ENCODE measurements around the gene MACO1.
"Not testable (repeated sequence)": the region's sequence is repeated elsewhere in the genome, so short reads cannot be mapped to it uniquely, and the experiment has no call there.

Gene MACO1

DNA sequence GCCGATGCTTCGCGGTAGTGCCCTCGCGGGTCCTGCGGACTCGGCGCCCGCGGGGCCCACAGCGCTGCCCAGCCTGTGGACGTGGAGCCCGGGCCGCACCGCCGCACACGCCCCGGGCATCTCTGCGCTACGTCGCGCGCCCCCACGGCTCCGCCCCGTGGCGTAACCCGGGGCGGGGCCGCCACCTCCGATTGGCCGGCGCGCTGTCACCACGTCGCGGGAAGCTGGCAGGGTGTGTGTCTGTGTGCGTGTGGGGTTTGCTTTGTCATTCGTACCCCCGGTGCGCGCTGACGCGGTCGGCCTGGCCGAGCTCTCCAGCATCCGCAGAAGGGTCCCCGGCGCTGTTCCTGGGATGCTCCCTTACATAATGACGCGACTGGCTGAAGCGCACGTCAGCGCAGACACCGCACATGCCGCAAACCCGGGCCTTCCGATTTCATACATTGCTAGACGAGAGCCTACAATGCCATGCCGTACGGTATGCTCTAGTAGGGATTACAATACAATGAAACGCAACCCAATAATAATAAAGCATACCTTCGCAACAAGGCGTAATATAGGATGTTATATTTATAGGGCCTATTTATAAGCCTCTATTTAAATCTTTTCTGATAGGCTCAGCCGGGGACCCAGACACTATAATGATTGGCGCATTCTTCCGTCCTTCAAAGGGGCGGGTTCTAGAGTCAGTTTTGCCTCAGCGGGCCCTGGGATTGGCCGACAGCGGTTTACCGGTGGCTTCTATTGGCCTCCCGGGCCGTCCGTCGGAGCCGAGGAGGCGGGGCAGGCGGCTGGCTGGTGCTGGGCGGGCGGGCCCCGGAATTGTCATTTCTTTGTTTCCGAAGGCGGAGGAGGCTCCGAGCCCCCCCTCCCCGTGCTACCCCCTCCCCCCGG, at the start of gene MACO1:
Gene MACO1 (plus strand): TSS at position 825 of the 894 bp plus-strand sequence. CDS start 202 bp downstream, outside the sequence.
- peak; percentile 98 for DNase-seq (ENCODE audit: low spot score)

GRCh38 chr1:25382543-25382942, 48.2 kb upstream of the MACO1 start:
- DNase-seq (ENCODE audit: low spot score), result not testable (repeated sequence)

DNA sequence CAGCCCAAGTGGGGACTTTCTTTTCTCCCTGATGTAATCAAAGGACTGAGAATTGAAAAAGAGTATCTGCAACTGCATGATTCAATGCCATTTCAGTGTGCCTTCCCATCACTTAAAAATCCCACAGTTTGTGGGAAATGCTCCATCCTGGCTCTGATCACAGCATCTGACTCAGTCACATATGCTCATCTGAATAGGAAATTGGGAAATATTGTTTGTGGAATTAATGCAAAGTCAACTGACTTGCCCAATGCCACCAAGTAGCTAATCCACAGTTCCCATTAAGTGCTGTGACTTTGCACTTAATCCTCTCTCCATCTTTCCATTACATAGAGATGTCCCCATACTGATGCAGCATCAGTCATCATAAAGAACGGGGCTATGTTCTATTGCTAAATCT, 47.6 kb upstream of the MACO1 start:
- not testable (repeated sequence) for DNase-seq (ENCODE audit: low spot score)

DNA sequence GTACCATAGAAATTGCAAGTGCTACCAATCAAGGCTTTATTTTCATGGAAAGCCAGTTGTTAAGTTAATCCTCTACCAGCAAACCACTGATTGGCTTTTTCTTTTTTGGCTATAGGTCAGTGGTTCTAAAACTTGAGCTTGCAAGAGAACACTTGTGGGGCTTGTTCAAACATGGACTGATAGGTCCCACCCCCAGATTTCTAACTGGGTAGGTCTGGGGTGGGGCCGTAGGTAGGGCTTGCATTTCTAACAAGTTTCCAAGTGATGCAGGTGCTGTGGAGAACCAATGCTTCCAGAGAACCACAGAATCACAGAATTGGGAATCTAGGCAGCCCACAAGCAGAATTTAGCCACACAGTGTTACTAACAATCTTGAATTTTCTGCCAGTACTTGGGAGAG, 46.8 kb upstream of the MACO1 start:
- not testable (repeated sequence) for DNase-seq (ENCODE audit: low spot score)

DNA sequence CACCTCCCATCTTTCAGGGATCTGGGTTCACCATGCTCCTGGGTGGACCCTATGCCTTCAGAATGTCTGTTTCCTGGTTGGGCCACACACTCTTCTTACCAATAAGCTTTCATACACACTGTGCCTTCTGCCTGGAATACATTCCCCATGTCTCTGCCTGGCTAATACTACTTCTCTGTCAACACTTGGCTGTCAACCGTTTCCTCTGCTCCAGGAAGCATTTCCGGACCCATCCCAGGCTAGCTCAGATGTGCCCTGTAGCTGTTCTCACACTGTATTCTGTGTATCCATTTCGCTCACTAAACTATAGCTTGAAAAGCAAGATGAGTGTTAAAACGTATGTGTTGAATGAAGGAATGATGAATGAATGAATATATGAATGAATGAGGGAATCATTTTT, 43.6 kb upstream of the MACO1 start:
- not testable (repeated sequence) for DNase-seq (ENCODE audit: low spot score)

GRCh38 chr1:25388691-25389090, 42.0 kb upstream of the MACO1 start:
- DNase-seq (ENCODE audit: low spot score), result not testable (repeated sequence)

DNA sequence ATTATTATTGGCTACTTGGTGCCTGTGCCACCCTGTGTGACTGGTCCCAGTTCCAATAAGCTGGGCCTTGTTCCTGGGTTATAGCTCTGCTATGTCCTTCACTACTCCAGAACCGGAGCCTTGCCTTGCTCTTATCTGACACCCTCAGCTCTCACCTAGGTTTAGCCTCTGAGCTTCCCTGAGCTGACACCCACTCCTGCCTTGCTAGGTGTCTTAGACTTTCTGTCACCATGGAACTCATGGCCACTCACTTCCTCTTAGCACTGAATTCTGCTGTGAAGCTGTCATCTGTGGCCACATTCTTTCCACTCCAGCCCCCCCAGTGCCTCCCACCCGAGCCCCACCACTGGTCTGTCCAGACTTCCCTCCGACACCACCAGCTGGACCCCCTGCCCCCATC, 41.0 kb upstream of the MACO1 start:
- DNase-seq (ENCODE audit: low spot score), result not testable (repeated sequence)

- DNase-seq (ENCODE audit: low spot score), result no peak
Observed at GRCh38 chr1:25392841-25393240, 37.9 kb upstream of the MACO1 start.

DNA sequence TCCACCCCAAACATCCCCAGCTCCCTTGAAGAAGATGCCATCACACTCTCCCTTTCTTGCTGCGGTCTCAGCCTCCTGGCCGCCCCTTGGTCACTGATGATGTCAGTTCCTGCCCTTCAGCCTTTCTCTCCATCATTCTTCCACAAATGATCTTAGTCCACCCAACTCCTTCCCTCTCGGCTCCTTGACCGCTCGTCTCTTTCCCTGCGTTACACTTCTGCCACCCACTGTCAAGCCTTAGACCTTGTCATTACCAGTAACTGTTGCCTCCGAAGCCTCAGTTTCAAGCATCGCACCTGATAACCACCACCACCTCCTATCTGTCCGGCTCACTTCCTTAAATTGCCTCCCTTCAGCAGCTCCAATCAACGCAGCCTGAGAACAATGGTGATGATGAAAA, 33.1 kb upstream of the MACO1 start:
- not testable (repeated sequence) for DNase-seq (ENCODE audit: low spot score)

DNA sequence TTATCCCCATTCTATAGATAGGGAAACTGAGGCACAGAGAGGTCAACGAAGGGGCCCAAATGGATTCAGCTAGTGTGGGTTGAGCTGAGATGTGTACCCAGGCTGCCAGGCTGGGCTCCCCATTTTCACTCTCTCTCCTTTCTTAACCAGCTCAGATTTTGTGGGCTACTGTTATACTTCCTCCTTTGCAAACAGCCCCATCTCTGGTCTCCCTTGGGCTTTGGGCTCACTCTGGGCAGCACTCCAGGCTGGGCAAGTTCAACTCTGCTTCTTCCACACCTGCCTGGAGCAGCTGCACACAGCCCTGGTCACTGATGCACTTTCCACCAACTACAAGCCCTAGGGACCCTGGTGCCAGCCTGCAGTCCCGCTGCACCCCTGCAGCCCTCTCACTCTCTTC, 32.6 kb upstream of the MACO1 start:
- DNase-seq (ENCODE audit: low spot score), result not testable (repeated sequence)

- DNase-seq (ENCODE audit: low spot score), result not testable (repeated sequence)
Observed at GRCh38 chr1:25402947-25403803, 27.5 kb upstream of the MACO1 start.

GRCh38 chr1:25405731-25406305, 24.9 kb upstream of the MACO1 start:
- not testable (repeated sequence) for DNase-seq (ENCODE audit: low spot score)

DNA sequence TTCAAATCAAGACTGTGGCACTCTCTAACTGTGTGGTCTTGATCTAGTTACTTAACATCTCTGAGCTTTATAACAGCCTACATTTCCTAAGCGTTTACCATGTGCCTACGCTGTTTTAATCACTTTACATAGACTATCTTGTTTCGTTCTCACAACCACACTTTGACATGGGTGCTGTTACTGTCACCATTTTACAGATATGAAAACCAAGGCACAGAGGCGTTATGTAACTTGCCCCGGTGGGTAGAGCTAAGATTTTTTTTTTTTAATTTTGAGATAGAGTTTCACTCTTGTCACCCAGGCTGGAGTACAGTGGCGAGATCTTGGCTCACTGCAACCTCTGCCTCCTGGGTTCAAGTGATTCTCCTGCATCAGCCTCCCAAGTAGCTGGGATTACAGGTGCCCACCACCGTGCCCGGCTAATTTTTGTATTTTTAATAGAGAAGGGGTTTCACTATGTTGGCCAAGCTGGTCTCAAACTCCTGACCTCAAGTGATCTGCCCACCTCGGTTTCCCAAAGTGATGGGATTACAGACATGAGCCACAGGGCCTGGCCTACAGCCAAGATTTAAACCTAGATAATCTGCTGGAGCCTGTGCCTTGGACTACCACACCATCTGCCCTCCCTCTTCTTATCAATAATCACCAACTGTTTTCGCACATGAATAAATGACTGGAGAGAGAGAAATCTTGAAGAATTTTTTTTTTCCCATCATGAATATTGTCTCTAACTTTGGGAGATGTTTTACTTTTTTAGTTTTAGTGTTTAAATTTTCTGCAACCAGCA, 20.9 kb upstream of the MACO1 start:
- not testable (repeated sequence) for DNase-seq (ENCODE audit: low spot score)

- not testable (repeated sequence) for DNase-seq (ENCODE audit: low spot score)
Observed at GRCh38 chr1:25412872-25413623, 17.6 kb upstream of the MACO1 start.

GRCh38 chr1:25414157-25414556, 16.5 kb upstream of the MACO1 start:
- DNase-seq (ENCODE audit: low spot score), result not testable (repeated sequence)

DNA sequence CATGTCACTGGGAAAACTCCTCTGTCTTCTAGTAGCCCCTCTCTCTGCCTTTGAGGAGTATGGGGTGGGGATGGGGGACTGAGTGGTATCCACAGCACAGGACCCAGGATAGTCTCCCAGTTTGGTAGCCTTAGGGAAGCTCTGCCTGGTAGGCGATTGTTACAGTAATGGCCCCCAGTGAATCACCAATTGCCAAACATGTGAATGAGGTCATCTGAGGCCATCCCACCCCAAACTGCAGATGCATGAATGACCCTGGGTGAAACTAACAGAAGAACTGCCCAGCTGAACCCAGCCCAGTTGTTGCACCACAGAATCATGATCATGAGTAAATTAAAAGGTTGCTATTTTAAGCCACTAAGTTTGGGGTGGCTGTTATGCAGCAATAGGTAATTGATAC, 16.1 kb upstream of the MACO1 start:
- not testable (repeated sequence) for DNase-seq (ENCODE audit: low spot score)

DNA sequence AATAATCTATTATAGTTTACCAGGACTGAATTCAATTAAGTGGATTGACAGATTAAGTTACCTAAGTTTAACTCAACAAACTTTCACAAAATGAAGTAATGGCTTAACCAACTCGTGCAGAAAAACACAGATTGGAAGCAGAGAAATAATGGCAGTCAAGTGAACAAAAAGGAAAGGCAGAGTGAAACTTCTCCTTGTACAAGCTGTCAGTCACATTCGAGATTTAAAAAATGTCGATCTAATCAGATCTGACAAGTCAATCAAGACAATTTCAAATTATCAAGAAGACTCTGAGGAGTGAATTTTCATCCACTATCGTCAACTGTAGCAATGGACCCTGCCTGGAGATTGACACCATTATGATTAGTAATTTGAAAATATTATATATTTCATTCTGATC, 13.4 kb upstream of the MACO1 start:
- DNase-seq (ENCODE audit: low spot score), result not testable (repeated sequence)

DNA sequence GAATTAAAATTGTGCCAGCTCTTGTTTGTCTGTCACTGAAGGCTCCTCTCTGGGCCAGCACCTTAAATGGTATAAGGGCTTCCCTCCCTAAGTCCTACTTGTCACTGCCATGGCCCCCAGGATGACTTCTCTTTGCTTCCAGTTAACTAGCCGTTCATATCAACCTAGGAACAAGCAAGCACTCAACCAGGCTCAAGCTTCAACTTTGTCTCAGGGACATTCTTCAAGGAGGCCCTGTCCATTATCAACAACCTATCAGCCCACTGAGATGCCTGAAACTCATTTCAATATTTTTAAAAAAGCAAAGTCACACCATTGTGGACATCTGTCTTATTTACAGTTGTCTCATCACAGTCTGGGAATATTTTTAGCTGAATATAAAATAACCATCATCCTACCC, 11.4 kb upstream of the MACO1 start:
- DNase-seq (ENCODE audit: low spot score), result not testable (repeated sequence)

DNA sequence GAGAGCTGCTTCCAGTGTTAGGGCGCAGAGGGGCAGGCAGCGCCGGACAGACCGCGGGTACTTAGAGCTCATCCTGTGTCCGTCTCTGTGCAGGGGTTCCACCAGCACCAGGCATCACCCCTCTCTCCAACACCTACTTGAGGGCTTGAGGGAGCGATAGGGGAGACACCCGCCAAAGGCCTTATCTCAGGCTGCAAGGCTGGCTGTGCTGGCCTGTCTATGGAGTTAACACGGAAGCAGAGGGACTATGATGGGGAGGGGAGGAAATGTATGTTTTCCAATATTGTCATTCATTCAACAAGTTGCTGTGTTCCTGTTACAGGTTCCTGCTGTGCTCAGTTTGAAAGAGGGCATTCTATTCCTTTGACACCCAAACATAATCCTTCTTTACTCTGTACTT, 10.0 kb upstream of the MACO1 start, which contains the start of gene RHCE:
Gene RHCE (minus strand): TSS at position 111 of the 400 bp plus-strand sequence. CDS start 39 bp downstream, at position 72.
- DNase-seq (ENCODE audit: low spot score), result not testable (repeated sequence)

- not testable (repeated sequence) for DNase-seq (ENCODE audit: low spot score)
Observed at GRCh38 chr1:25423206-25423605, 7.5 kb upstream of the MACO1 start.

Measured in iPS-NIHi11 (cell line).